Cardiac fibroblast (primary cell): ENCODE measurements around the gene ANKRD6.
"Not testable (repeated sequence)": the region's sequence is repeated elsewhere in the genome, so short reads cannot be mapped to it uniquely, and the experiment has no call there.

ENCODE experiments used
- DNase-seq, 2 donors: peaks; one replicate each; pipeline versions ENCODE4 v3.0.0 to v3.0.0-alpha.2; 2010; ENCODE audit warnings: low read depth in 2 of 2
- H3K4me3 ChIP-seq, 2 donors: replicated peaks in 1 of 2; 1 replicate in 1 of 2; 2 replicates in 1 of 2; pipeline ENCODE4 v1.5.1; 2011; ENCODE audit warnings: low read depth in 2 of 2, low read length in 2 of 2, mild to moderate bottlenecking in 2 of 2, moderate library complexity in 1 of 2
- TF ChIP-seq, protein P1 (sequence below): IDR thresholded peaks from one replicate; pipeline ENCODE4 v1.5.1; 2011; ENCODE audit warnings: low read depth, mild to moderate bottlenecking, low read length, inconsistent platforms

ANKRD6 gene

DNA sequence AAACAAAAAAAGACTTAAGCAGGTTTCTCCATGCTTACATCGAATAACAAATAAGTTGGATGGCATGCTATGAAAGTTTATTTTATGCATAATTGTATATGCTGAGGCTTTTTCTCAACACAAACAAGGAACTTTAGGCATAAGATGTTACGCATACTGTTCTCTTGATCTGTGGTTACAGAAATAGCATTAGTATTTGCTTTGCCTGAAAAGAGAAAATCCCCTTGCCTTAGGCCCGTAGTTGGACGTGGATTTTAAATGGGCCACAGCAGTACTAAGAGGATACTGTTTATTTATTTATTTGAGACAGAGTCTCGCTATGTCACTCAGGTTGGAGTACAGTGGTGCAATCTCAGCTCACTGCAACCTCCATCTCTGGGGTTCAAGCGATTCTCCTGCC lies 186.6 kb downstream of the ANKRD6 start:
- TF ChIP-seq, protein P1, sequence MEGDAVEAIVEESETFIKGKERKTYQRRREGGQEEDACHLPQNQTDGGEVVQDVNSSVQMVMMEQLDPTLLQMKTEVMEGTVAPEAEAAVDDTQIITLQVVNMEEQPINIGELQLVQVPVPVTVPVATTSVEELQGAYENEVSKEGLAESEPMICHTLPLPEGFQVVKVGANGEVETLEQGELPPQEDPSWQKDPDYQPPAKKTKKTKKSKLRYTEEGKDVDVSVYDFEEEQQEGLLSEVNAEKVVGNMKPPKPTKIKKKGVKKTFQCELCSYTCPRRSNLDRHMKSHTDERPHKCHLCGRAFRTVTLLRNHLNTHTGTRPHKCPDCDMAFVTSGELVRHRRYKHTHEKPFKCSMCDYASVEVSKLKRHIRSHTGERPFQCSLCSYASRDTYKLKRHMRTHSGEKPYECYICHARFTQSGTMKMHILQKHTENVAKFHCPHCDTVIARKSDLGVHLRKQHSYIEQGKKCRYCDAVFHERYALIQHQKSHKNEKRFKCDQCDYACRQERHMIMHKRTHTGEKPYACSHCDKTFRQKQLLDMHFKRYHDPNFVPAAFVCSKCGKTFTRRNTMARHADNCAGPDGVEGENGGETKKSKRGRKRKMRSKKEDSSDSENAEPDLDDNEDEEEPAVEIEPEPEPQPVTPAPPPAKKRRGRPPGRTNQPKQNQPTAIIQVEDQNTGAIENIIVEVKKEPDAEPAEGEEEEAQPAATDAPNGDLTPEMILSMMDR, result no peak
- DNase-seq, result no peak

DNA sequence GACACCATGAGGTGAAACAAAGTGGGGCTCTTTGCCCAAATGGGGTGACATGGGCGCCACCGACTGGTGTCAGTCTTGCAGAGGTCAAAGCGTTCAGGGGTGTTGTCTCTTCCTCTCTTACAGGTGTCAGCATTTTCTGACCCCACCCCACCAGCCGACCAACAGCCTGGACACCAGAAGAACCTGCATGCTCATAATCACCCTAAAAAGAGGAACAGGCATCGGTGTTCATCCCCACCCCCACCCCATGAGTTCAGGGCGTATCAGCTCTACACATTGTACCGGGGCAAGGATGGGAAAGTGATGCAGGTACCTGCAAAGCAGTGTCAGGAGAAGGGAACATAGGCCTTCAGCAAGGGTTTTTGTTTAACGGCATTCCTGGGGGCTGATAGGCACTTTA lies 190.8 kb downstream of the ANKRD6 start:
- TF ChIP-seq, protein P1, result no peak
- DNase-seq, result no peak
- no peak overlapping the region for H3K4me3 ChIP-seq

More for the DNA sequence above, 186.6 kb downstream of the ANKRD6 start:
- H3K4me3 ChIP-seq, result no peak overlapping the region

DNA sequence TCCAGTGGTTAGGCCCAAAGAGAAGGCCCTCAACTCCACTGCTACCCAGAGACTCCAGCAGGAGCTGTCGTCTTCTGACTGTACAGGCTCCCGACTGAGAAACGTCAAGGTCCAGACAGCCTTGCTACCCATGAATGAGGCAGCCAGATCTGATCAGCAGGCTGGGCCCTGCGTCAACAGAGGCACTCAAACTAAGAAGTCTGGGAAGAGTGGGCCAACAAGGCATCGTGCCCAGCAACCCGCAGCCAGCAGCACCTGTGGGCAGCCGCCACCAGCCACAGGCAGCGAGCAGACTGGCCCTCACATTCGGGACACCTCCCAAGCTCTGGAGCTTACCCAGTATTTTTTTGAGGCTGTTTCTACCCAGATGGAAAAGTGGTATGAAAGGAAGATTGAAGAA lies 197.5 kb downstream of the ANKRD6 start:
- TF ChIP-seq, protein P1, result no peak
- DNase-seq, result no peak
- H3K4me3 ChIP-seq, result no peak overlapping the region

DNA sequence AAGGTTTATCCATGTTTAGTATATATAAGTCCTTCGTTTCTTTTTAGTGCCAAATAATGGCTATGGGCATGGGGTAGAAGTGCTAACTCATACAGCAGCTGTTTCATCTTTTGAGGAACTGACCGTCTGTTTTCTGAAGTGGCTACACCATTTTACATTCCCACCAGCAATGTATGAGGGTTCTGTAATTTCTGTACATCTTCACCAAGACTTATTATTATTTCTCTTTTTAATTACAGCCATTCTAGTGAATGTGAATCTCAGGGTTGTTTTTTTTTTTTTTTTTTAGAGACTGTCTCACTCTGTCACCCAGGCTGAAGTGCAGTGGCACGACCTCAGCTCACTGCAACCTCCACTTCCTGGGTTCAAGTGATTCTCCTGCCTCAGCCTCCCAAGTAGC lies 203.5 kb downstream of the ANKRD6 start:
- H3K4me3 ChIP-seq, DNase-seq: not testable (repeated sequence)

DNA sequence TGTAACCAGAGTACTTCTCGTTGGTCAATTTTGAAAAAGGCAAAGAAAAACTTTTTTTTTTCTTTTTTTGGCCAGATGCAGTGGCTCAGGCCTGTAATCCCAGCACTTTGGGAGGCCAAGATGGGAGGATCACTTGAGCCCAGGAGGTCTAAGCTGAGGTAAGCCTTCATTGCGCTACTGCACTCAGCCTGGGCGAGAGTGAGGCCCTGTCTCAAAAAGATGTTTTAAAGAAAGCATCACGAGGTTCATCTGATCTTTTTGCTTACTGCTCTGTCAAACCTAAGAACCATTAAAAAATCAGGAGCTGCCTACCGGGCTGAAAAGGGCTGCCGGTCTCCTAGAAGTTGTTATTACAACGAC lies 205.0 kb downstream of the ANKRD6 start:
- H3K4me3 ChIP-seq, result peak overlapping the region; percentile 67 to 79
- no peak for DNase-seq
- TF ChIP-seq, protein P1, result no peak

DNA sequence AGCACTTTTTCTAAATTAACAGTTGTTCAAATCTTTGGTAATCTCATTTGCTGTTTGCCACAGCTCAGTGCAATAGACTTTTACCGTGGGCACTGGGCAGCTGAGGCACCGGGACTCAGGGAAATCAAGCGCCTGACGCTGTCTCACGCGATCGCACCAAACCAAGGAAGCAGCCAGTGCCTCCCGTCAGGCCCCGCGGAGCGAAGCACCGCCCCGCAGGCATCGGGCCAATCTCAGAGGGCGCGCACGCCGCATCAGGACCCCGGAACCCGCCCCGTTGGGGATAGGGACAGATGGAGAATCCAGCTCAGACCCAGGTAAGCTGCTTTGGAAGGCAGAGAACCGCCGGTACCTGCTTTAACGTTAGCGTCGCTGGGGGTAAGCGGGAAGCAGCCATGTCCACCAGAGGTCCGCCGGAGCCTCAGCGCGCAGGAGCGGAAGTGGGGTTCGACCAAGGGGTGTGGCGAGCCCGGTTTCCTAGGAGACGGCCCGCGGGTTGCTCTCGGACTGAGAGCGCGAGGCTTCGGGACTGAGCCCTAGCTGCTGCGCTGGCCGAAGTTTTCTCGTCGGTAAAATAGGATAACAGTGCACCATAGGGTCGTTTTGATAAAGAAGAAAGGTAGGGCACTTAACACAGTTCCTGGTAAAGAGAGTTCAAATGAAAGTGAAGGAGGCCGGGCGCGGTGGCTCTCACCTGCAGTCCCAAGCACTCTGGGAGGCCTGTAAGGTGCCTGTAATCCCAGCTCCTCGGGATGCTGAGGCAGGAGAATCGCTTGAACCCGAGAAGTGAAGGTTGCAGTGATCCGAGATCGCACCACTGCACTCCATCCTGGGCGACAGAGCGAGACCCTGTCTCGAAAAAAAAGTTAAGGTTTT lies 205.6 kb downstream of the ANKRD6 start, which contains the start of gene LYRM2:
Gene LYRM2 (minus strand): TSS at position 428 of the 876 bp plus-strand sequence. CDS start 31 bp downstream, at position 397.
- H3K4me3 ChIP-seq, result peak within 1 kb of the TSS; percentile 67 to 79
- TF ChIP-seq, protein P1, result peak; percentile 15
- peak; percentile 94 to 95 for DNase-seq

DNA sequence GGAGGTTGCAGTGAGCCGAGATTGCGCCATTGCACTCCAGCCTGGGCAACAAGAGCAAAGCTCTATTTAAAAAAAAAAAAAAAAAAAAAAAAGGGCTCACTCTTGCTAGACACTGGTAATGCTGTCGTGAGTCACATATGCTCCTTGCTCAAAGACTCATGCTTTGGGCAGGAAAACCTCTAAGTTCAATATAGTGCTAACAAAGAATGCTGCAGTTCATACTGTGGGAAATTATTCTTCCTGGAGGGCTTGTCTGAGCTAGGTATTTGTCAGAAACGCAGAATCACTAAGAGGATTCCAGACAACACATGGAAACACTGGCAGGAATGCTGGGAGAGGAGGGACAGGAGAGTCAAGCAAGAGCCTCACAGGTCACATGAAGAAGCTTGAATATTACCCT lies 207.9 kb downstream of the ANKRD6 start:
- TF ChIP-seq, protein P1, result no peak
- DNase-seq, result peak; percentile 2 to 48
- H3K4me3 ChIP-seq, result no peak overlapping the region

DNA sequence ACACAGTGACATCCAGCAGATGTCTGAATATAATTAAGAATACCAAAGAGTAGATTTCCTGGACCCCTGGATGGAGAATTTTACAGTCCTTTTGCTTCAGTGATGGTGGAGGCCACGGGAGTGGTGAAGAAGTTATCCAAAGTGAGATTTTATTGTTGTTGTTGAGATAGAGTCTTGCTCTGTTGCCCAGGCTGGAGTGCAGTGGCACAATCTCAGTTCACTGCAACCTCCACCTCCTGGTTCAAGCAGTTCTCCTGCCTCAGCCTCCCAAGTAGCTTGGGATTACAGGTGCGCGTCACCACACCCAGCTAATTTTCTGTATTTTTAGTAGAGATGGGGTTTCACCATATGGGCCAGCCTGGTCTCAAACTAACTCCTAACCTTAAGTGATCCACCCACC lies 208.6 kb downstream of the ANKRD6 start:
- not testable (repeated sequence) for H3K4me3 ChIP-seq, DNase-seq
